Measurements from ENCODE around the gene HOPX.
A peak's percentile ranks its signal among the peaks of the same experiment; 100 is the strongest.

- TF ChIP-seq EP300 (IDR thresholded peaks at IDR 0.05), result no peak
- TF ChIP-seq CTCF (IDR thresholded peaks at IDR 0.05), result no peak
- no peak for TF ChIP-seq ATOH8 (CRISPR knock-in tag; IDR thresholded peaks at IDR 0.05; ENCODE audit: low read depth)
- TF ChIP-seq CHD4 (IDR thresholded peaks at IDR 0.05; ENCODE audit: borderline replicate concordance), result no peak
- no peak for TF ChIP-seq PHF8 (IDR thresholded peaks at IDR 0.05; ENCODE audit: borderline replicate concordance, low read depth)
- no peak for TF ChIP-seq ELK1 (IDR thresholded peaks at IDR 0.05; ENCODE audit: low read depth, low read length)
- TF ChIP-seq CEBPB (IDR thresholded peaks at IDR 0.05), result no peak
- TF ChIP-seq POLR2A (IDR thresholded peaks at IDR 0.05; ENCODE audit: low read length), result no peak
- TF ChIP-seq NR3C1 (IDR thresholded peaks at IDR 0.05), result no peak
- TF ChIP-seq BHLHE40 (IDR thresholded peaks at IDR 0.05; ENCODE audit: low read depth, low read length), result no peak
- TF ChIP-seq USF2 (IDR thresholded peaks at IDR 0.05), result no peak
- peak; percentile 87 for TF ChIP-seq MAFK (IDR thresholded peaks at IDR 0.05; ENCODE audit: partially characterized antibody)
- TF ChIP-seq POLR2AphosphoS2 (conservative IDR thresholded peaks at IDR 0.05; ENCODE audit: low read length), result no peak
- no peak for TF ChIP-seq NFE2L2 (conservative IDR thresholded peaks at IDR 0.05; ENCODE audit: low read length)
Measured at GRCh38 chr4:56628592-56628991, 52.5 kb downstream of the HOPX start.

Measured in A549 (cell line).